ENCODE measurements around the gene DNHD1.
A peak's percentile ranks its signal among the peaks of the same experiment; 100 is the strongest.

Gene DNHD1

GRCh38 chr11:6559369-6559768 lies 62.3 kb downstream of the DNHD1 start:
- H3K4me1 Mint-ChIP-seq, result no peaks in the 10 kb centered on the region
- no peak for ATAC-seq
- H3K4me3 Mint-ChIP-seq, result no peak overlapping the region
- no peaks in the 10 kb centered on the region for H3K36me3 Mint-ChIP-seq
- no peaks in the 10 kb centered on the region for H3K9me3 Mint-ChIP-seq
- H3K27ac Mint-ChIP-seq, result no peak overlapping the region
- no peak for DNase-seq (ENCODE audit: low spot score in 2 of 2)

GRCh38 chr11:6561288-6561687 lies 64.2 kb downstream of the DNHD1 start:
- no peak overlapping the region for H3K4me3 Mint-ChIP-seq

GRCh38 chr11:6563121-6563619 lies 66.1 kb downstream of the DNHD1 start:
- no peaks in the 10 kb centered on the region for H3K36me3 Mint-ChIP-seq
- no peaks in the 10 kb centered on the region for H3K9me3 Mint-ChIP-seq
- no peaks in the 10 kb centered on the region for H3K4me1 Mint-ChIP-seq
- ATAC-seq (no peak), DNase-seq (ENCODE audit: low spot score in 2 of 2) (peak in 1 of 2 donors; percentile 34)
- no peak overlapping the region for H3K4me3 Mint-ChIP-seq
- H3K27ac Mint-ChIP-seq, result no peak overlapping the region

More at GRCh38 chr11:6561288-6561687, 64.2 kb downstream of the DNHD1 start:
- Mint-ChIP-seq H3K36me3 (no peaks in the 10 kb centered on the region), H3K27ac (no peak overlapping the region), H3K4me1 (no peaks in the 10 kb centered on the region), H3K9me3 (no peaks in the 10 kb centered on the region)
- DNase-seq (ENCODE audit: low spot score in 2 of 2) (no peak), ATAC-seq (no peak)

GRCh38 chr11:6563667-6564066 lies 66.6 kb downstream of the DNHD1 start:
- H3K36me3 Mint-ChIP-seq, result no peaks in the 10 kb centered on the region
- no peak for ATAC-seq
- no peak overlapping the region for H3K27ac Mint-ChIP-seq
- H3K4me1 Mint-ChIP-seq, result no peaks in the 10 kb centered on the region
- H3K9me3 Mint-ChIP-seq, result no peaks in the 10 kb centered on the region
- no peak for DNase-seq (ENCODE audit: low spot score in 2 of 2)
- no peak overlapping the region for H3K4me3 Mint-ChIP-seq

- no peak for DNase-seq (ENCODE audit: low spot score in 2 of 2)
- Mint-ChIP-seq H3K27ac (no peak overlapping the region), H3K36me3 (no peaks in the 10 kb centered on the region)
Measured at GRCh38 chr11:6565325-6565724, 68.2 kb downstream of the DNHD1 start.

GRCh38 chr11:6565988-6566703 lies 69.1 kb downstream of the DNHD1 start:
- no peaks in the 10 kb centered on the region for H3K4me1 Mint-ChIP-seq
- H3K36me3 Mint-ChIP-seq, result no peaks in the 10 kb centered on the region
- DNase-seq (ENCODE audit: low spot score in 2 of 2) (peak in 1 of 2 donors; percentile 34), ATAC-seq (no peak)
- no peaks in the 10 kb centered on the region for H3K9me3 Mint-ChIP-seq
- no peak overlapping the region for H3K27ac Mint-ChIP-seq
- no peak overlapping the region for H3K4me3 Mint-ChIP-seq

More at GRCh38 chr11:6565325-6565724, 68.2 kb downstream of the DNHD1 start:
- Mint-ChIP-seq H3K4me1 (no peaks in the 10 kb centered on the region), H3K9me3 (no peaks in the 10 kb centered on the region), H3K4me3 (no peak overlapping the region)
- ATAC-seq, result no peak

- ATAC-seq (no peak), DNase-seq (ENCODE audit: low spot score in 2 of 2) (peak in 1 of 2 donors; percentile 35)
- H3K36me3 Mint-ChIP-seq, result no peaks in the 10 kb centered on the region
- no peaks in the 10 kb centered on the region for H3K4me1 Mint-ChIP-seq
- H3K9me3 Mint-ChIP-seq, result no peaks in the 10 kb centered on the region
- no peak overlapping the region for H3K4me3 Mint-ChIP-seq
- no peak overlapping the region for H3K27ac Mint-ChIP-seq
Measured at GRCh38 chr11:6566704-6567370, 69.8 kb downstream of the DNHD1 start.

GRCh38 chr11:6567371-6567745 lies 70.3 kb downstream of the DNHD1 start:
- peaks cover under 1% of the 10 kb centered on the region for H3K36me3 Mint-ChIP-seq
- no peak for ATAC-seq
- H3K9me3 Mint-ChIP-seq, result no peaks in the 10 kb centered on the region

GRCh38 chr11:6568191-6568918 lies 71.3 kb downstream of the DNHD1 start:
- ATAC-seq (no peak), DNase-seq (ENCODE audit: low spot score in 2 of 2) (no peak)
- no peaks in the 10 kb centered on the region for H3K9me3 Mint-ChIP-seq
- H3K27ac Mint-ChIP-seq, result no peak overlapping the region
- H3K4me3 Mint-ChIP-seq, result no peak overlapping the region
- peaks cover 5% of the 10 kb centered on the region for H3K36me3 Mint-ChIP-seq
- no peaks in the 10 kb centered on the region for H3K4me1 Mint-ChIP-seq

More at GRCh38 chr11:6567371-6567745, 70.3 kb downstream of the DNHD1 start:
- no peak overlapping the region for H3K27ac Mint-ChIP-seq
- no peaks in the 10 kb centered on the region for H3K4me1 Mint-ChIP-seq
- DNase-seq (ENCODE audit: low spot score in 2 of 2), result peak in 1 of 2 donors; percentile 33
- no peak overlapping the region for H3K4me3 Mint-ChIP-seq

- ATAC-seq, result no peak
- Mint-ChIP-seq H3K4me3 (no peak overlapping the region), H3K4me1 (no peaks in the 10 kb centered on the region), H3K36me3 (peaks cover 5% of the 10 kb centered on the region), H3K9me3 (no peaks in the 10 kb centered on the region), H3K27ac (no peak overlapping the region)
- DNase-seq (ENCODE audit: low spot score in 2 of 2), result no peak
Measured at GRCh38 chr11:6569706-6570105, 72.6 kb downstream of the DNHD1 start.

- ATAC-seq (no peak), DNase-seq (ENCODE audit: low spot score in 2 of 2) (no peak)
- no peaks in the 10 kb centered on the region for H3K9me3 Mint-ChIP-seq
- H3K4me3 Mint-ChIP-seq, result no peak overlapping the region
- H3K4me1 Mint-ChIP-seq, result no peaks in the 10 kb centered on the region
- no peak overlapping the region for H3K27ac Mint-ChIP-seq
- peaks cover 5% of the 10 kb centered on the region for H3K36me3 Mint-ChIP-seq
Measured at GRCh38 chr11:6570691-6571427, 73.8 kb downstream of the DNHD1 start.

GRCh38 chr11:6571434-6572008 lies 74.4 kb downstream of the DNHD1 start:
- ATAC-seq (no peak), DNase-seq (ENCODE audit: low spot score in 2 of 2) (no peak)
- Mint-ChIP-seq H3K36me3 (peaks cover 5% of the 10 kb centered on the region), H3K9me3 (no peaks in the 10 kb centered on the region), H3K4me3 (no peak overlapping the region), H3K4me1 (no peaks in the 10 kb centered on the region), H3K27ac (peak overlapping the region; percentile 13)

GRCh38 chr11:6572215-6572614 lies 75.1 kb downstream of the DNHD1 start:
- peaks cover 5% of the 10 kb centered on the region for H3K36me3 Mint-ChIP-seq
- ATAC-seq (no peak), DNase-seq (ENCODE audit: low spot score in 2 of 2) (no peak)
- no peak overlapping the region for H3K4me3 Mint-ChIP-seq
- no peak overlapping the region for H3K27ac Mint-ChIP-seq
- no peaks in the 10 kb centered on the region for H3K4me1 Mint-ChIP-seq
- H3K9me3 Mint-ChIP-seq, result no peaks in the 10 kb centered on the region

GRCh38 chr11:6574816-6575715 lies 78.0 kb downstream of the DNHD1 start:
- ATAC-seq, result no peak
- Mint-ChIP-seq H3K36me3 (peaks cover 5% of the 10 kb centered on the region), H3K4me3 (no peak overlapping the region), H3K9me3 (no peaks in the 10 kb centered on the region), H3K27ac (no peak overlapping the region), H3K4me1 (no peaks in the 10 kb centered on the region)
- no peak for DNase-seq (ENCODE audit: low spot score in 2 of 2)

All from stimulated activated effector memory CD8-positive, alpha-beta T cell treated with anti-CD3 and anti-CD28 coated beads, Interleukin-12 subunit alpha, Interleukin-12 subunit beta, amount 100 ng/mL, for 72 hours (primary cell).